Keratinocyte (primary cell): ENCODE measurements around the gene PLEK.

Source experiments
- EZH2 ChIP-seq: IDR thresholded peaks from one replicate; pipeline ENCODE4 v1.6.1; 2012; ENCODE audit warnings: inconsistent platforms, mild to moderate bottlenecking, low read length, moderate library complexity
- TF ChIP-seq, protein P1 (sequence below), 3 experiments: IDR thresholded peaks in 1 of 3; conservative IDR thresholded peaks in 1 of 3; optimal IDR thresholded peaks in 1 of 3; 2 replicates in 2 of 3; 3 replicates in 1 of 3; pipeline versions ENCODE3 to v1.5.1; 2011; ENCODE audit warnings: low read length in 3 of 3, mild to moderate bottlenecking in 3 of 3, moderate library complexity in 2 of 3, control low read depth in 1 of 3, inconsistent platforms in 1 of 3; ENCODE audit not compliant: insufficient read depth in 2 of 3; ENCODE audit errors: extremely low read depth in 1 of 3

DNA sequence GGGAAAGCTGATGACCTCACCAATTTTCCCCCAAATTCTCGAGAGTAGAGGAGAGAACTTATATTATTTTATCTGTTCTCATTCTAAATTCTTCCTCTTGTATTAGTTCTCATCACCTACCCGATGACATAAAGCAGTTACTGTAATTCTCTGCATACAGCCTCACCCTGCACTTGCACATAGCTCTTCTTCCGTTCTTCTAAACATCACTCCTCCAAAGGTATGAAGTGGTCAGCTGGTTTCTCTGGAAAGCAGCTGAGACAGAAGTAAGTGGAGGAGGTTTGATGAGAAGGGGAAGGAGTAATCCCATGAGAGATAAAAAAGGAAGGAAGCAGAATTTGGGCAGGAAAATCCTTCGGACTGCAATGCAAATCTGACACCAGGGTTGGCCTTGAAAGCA lies 63.0 kb downstream of the PLEK start:
- TF ChIP-seq, protein P1, sequence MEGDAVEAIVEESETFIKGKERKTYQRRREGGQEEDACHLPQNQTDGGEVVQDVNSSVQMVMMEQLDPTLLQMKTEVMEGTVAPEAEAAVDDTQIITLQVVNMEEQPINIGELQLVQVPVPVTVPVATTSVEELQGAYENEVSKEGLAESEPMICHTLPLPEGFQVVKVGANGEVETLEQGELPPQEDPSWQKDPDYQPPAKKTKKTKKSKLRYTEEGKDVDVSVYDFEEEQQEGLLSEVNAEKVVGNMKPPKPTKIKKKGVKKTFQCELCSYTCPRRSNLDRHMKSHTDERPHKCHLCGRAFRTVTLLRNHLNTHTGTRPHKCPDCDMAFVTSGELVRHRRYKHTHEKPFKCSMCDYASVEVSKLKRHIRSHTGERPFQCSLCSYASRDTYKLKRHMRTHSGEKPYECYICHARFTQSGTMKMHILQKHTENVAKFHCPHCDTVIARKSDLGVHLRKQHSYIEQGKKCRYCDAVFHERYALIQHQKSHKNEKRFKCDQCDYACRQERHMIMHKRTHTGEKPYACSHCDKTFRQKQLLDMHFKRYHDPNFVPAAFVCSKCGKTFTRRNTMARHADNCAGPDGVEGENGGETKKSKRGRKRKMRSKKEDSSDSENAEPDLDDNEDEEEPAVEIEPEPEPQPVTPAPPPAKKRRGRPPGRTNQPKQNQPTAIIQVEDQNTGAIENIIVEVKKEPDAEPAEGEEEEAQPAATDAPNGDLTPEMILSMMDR (optimal IDR thresholded peaks at IDR 0.05 in 1 of 3, IDR thresholded peaks at IDR 0.05 in 1 of 3, conservative IDR thresholded peaks at IDR 0.05 in 1 of 3; ENCODE audit: extremely low read depth in 1 of 3, insufficient read depth in 2 of 3, low read length in 3 of 3): no peak
- TF ChIP-seq EZH2: no peak
